Neural progenitor cell (in vitro differentiated cells): ENCODE measurements around the gene PTTG1IP2. TPM values are rescaled to one million over a fixed set of nuclear protein-coding genes. Genes with fewer than 3 reads are reported as not detected.

Experiments used
- DNase-seq: peaks from one replicate; pipeline ENCODE4 v3.0.0-alpha.2; 2016; ENCODE audit warnings: low spot score
- H2AFZ ChIP-seq: fragments of 200-600 bp; sonication (generic); replicated peaks from 2 replicates; pipeline ENCODE4 v1.6.1; 2016; ENCODE audit warnings: antibody characterized with exemption
- H3F3A ChIP-seq: fragments of 200-600 bp; sonication (generic); 2 replicates; pipeline ENCODE4 v1.6.1; 2016; ENCODE audit warnings: antibody characterized with exemption, low read depth
- H3K27ac ChIP-seq: fragments of 200-600 bp; sonication (generic); 2 replicates; pipeline ENCODE4 v1.5.1; 2016; ENCODE audit warnings: mild to moderate bottlenecking
- H3K27me3 ChIP-seq: fragments of 200-600 bp; sonication (generic); 2 replicates; pipeline ENCODE4 v1.6.1; 2016; ENCODE audit warnings: mild to moderate bottlenecking, moderate library complexity
- H3K36me3 ChIP-seq: fragments of 200-600 bp; sonication (generic); 2 replicates; pipeline ENCODE4 v1.5.1; 2016
- H3K4me1 ChIP-seq: fragments of 200-600 bp; sonication (generic); 2 replicates; pipeline ENCODE4 v1.6.1; 2016; ENCODE audit warnings: mixed run types
- H3K4me2 ChIP-seq: fragments of 200-600 bp; sonication (generic); 2 replicates; pipeline ENCODE4 v1.6.1; 2016
- H3K4me3 ChIP-seq: fragments of 200-600 bp; sonication (generic); 2 replicates; pipeline ENCODE4 v1.5.1; 2016
- H3K79me2 ChIP-seq: fragments of 200-600 bp; sonication (generic); 2 replicates; pipeline ENCODE4 v1.6.1; 2016; ENCODE audit warnings: low read depth
- H3K9ac ChIP-seq: fragments of 200-600 bp; sonication (generic); 2 replicates; pipeline ENCODE4 v1.6.1; 2016
- H3K9me3 ChIP-seq: fragments of 200-600 bp; sonication (generic); 2 replicates; pipeline ENCODE4 v1.5.1; 2016; ENCODE audit warnings: low read depth
- H4K20me1 ChIP-seq: fragments of 200-600 bp; sonication (generic); 2 replicates; pipeline ENCODE4 v1.6.1; 2016; ENCODE audit warnings: low read depth
- H3K27ac Mint-ChIP-seq: 3 replicates; pipeline ENCODE4 v1.8.0; 2021; ENCODE audit warnings: mixed read lengths
- H3K27me3 Mint-ChIP-seq: 2 replicates; pipeline ENCODE4 v1.8.0; 2022; ENCODE audit warnings: low read depth, mild to moderate bottlenecking, inconsistent platforms, moderate library complexity, mixed read lengths; ENCODE audit not compliant: insufficient read depth
- H3K36me3 Mint-ChIP-seq: 3 replicates; pipeline ENCODE4 v1.8.0; 2021; ENCODE audit warnings: mixed read lengths
- H3K4me1 Mint-ChIP-seq: 3 replicates; pipeline ENCODE4 v1.8.0; 2021; ENCODE audit warnings: mixed read lengths
- H3K4me3 Mint-ChIP-seq: 3 replicates; pipeline ENCODE4 v1.8.0; 2021; ENCODE audit warnings: mild to moderate bottlenecking, moderate library complexity, mixed read lengths
- H3K9me3 Mint-ChIP-seq: 3 replicates; pipeline ENCODE4 v1.8.0; 2020; ENCODE audit warnings: mixed read lengths
- EZH2 ChIP-seq: fragments of 200-600 bp; sonication (generic); IDR thresholded peaks from 2 replicates; pipeline ENCODE4 v1.6.1; 2017; ENCODE audit warnings: antibody characterized with exemption, mild to moderate bottlenecking, moderate library complexity
- EZH2phosphoT487 ChIP-seq: fragments of 200-600 bp; sonication (generic); IDR thresholded peaks from 2 replicates; pipeline ENCODE4 v1.6.1; 2017; ENCODE audit warnings: antibody characterized with exemption
- total RNA-seq: library from RNA; depleted of rRNA; stranded (reverse); fragments of >200 nt; gene quantifications from 2 replicates; pipeline ENCODE4 v1.2.3, GENCODE V29; 2015; ENCODE audit warnings: low replicate concordance
- TF ChIP-seq, protein P1 (sequence below): fragments of 200-600 bp; sonication (generic); IDR thresholded peaks from 2 replicates; pipeline ENCODE4 v1.5.1; 2017; ENCODE audit warnings: antibody characterized with exemption, mild to moderate bottlenecking

Gene PTTG1IP2
- total RNA-seq, 1 donor from 2014 or later = not detected

DNA sequence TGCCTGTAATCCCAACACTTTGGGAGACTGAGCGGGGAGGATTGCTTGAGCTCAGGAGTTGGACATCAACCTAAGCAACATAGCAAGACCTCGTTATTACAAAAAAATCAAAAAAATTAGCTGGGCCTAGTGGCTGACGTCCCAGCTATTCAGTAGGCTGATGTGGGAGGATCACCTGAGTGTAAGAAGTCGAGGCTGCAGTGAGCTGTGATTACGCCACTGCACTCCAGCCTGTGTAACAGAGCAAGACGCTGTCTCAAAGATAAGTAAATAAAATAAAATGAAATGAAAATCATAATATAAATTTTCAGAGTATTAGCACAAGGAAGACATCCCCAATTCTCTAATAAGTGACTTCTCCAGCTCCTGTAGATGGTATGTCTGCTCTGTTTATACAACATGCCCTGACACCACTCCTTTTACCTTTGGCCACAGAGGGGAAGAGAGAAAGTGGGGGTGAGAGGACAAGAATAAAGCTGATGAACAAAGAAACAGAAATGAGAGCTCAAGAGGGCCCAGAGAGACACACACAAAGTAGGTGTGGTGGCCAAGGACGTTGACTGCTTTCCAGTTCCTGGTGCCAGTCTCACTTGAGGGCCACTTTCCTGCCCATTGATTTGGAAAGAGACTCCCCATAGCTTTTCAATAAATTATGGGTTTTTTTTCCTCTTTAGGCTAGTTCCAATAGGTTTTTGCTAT, 62.9 kb downstream of the PTTG1IP2 start:
- no peaks in the 10 kb centered on the region for H3K27me3 Mint-ChIP-seq
- no peak overlapping the region for H3K27ac Mint-ChIP-seq
- no peak overlapping the region for H3K9ac ChIP-seq
- H3K36me3 ChIP-seq = no peaks in the 10 kb centered on the region
- H3F3A ChIP-seq = no peaks in the 10 kb centered on the region
- no peaks in the 10 kb centered on the region for H3K9me3 ChIP-seq
- H3K4me1 Mint-ChIP-seq = no peaks in the 10 kb centered on the region
- no peaks in the 10 kb centered on the region for H3K36me3 Mint-ChIP-seq
- no peaks in the 10 kb centered on the region for H3K4me1 ChIP-seq
- H3K9me3 Mint-ChIP-seq = no peaks in the 10 kb centered on the region
- no peak overlapping the region for H3K4me3 Mint-ChIP-seq
- DNase-seq = no peak
- H3K4me3 ChIP-seq = no peak overlapping the region
- H2AFZ ChIP-seq = no peak overlapping the region
- H3K27me3 ChIP-seq = no peaks in the 10 kb centered on the region
- no peaks in the 10 kb centered on the region for H4K20me1 ChIP-seq
- no peaks in the 10 kb centered on the region for H3K79me2 ChIP-seq
- H3K27ac ChIP-seq = no peak overlapping the region
- H3K4me2 ChIP-seq = no peak overlapping the region
- TF ChIP-seq EZH2phosphoT487 (no peak), EZH2 (no peak)
- TF ChIP-seq, protein P1, sequence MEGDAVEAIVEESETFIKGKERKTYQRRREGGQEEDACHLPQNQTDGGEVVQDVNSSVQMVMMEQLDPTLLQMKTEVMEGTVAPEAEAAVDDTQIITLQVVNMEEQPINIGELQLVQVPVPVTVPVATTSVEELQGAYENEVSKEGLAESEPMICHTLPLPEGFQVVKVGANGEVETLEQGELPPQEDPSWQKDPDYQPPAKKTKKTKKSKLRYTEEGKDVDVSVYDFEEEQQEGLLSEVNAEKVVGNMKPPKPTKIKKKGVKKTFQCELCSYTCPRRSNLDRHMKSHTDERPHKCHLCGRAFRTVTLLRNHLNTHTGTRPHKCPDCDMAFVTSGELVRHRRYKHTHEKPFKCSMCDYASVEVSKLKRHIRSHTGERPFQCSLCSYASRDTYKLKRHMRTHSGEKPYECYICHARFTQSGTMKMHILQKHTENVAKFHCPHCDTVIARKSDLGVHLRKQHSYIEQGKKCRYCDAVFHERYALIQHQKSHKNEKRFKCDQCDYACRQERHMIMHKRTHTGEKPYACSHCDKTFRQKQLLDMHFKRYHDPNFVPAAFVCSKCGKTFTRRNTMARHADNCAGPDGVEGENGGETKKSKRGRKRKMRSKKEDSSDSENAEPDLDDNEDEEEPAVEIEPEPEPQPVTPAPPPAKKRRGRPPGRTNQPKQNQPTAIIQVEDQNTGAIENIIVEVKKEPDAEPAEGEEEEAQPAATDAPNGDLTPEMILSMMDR = no peak

DNA sequence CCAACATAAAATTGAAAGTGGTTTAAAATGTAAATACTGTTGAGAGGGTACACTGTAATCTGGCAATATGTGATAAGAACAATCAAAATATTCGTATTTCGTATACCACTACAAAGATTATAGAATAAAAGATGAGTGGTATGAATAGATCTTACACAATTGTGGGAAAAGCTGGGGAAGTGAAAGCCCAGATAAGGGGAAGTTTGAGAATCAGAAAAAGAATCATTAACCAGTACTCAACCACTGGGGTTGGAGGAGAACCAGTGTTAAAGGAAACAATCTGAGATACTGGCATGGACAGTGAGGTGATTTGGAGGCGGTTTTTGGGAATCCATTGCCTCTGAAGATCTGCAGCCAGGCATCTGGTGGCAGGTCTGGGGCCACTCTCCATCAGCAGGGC, 67.0 kb downstream of the PTTG1IP2 start:
- Histone ChIP-seq H3K4me1 (no peaks in the 10 kb centered on the region), H3K9me3 (no peaks in the 10 kb centered on the region), H3K9ac (no peak overlapping the region), H3F3A (no peaks in the 10 kb centered on the region), H4K20me1 (no peaks in the 10 kb centered on the region), H3K36me3 (no peaks in the 10 kb centered on the region), H3K4me2 (no peak overlapping the region), H3K27me3 (no peaks in the 10 kb centered on the region), H2AFZ (no peak overlapping the region), H3K79me2 (no peaks in the 10 kb centered on the region), H3K27ac (no peak overlapping the region), H3K4me3 (no peak overlapping the region)
- Mint-ChIP-seq H3K27me3 (no peaks in the 10 kb centered on the region), H3K36me3 (no peaks in the 10 kb centered on the region), H3K27ac (no peak overlapping the region), H3K4me3 (no peak overlapping the region), H3K4me1 (no peaks in the 10 kb centered on the region), H3K9me3 (no peaks in the 10 kb centered on the region)
- DNase-seq = no peak
- TF ChIP-seq, protein P1 = no peak
- no peak for TF ChIP-seq EZH2
- TF ChIP-seq EZH2phosphoT487 = no peak

- Histone ChIP-seq H3K9ac (no peak overlapping the region), H3K4me2 (no peak overlapping the region), H3K36me3 (no peaks in the 10 kb centered on the region), H3K9me3 (no peaks in the 10 kb centered on the region), H3K79me2 (no peaks in the 10 kb centered on the region), H2AFZ (no peak overlapping the region), H3K27ac (no peak overlapping the region), H3F3A (no peaks in the 10 kb centered on the region), H3K4me1 (no peaks in the 10 kb centered on the region), H4K20me1 (no peaks in the 10 kb centered on the region), H3K4me3 (no peak overlapping the region), H3K27me3 (no peaks in the 10 kb centered on the region)
- DNase-seq = no peak
- no peak overlapping the region for H3K4me3 Mint-ChIP-seq
- no peak for TF ChIP-seq EZH2phosphoT487
- TF ChIP-seq EZH2 = no peak
- TF ChIP-seq, protein P1 = no peak
- H3K9me3 Mint-ChIP-seq = no peaks in the 10 kb centered on the region
- no peaks in the 10 kb centered on the region for H3K4me1 Mint-ChIP-seq
- no peak overlapping the region for H3K27ac Mint-ChIP-seq
- no peaks in the 10 kb centered on the region for H3K36me3 Mint-ChIP-seq
- no peaks in the 10 kb centered on the region for H3K27me3 Mint-ChIP-seq
Observed at GRCh38 chr7:90538405-90538804, 69.0 kb downstream of the PTTG1IP2 start.
